ENCODE data around the gene HTRA1.

Gene HTRA1

GRCh38 chr10:122455376-122456079 is 5.8 kb upstream of the HTRA1 start:
- no peak for DNase-seq

GRCh38 chr10:122457934-122458333 is 3.4 kb upstream of the HTRA1 start:
- DNase-seq, result no peak

- DNase-seq, result no peak
Observed at GRCh38 chr10:122458693-122459092, 2.7 kb upstream of the HTRA1 start.

- no peak for DNase-seq
Observed at GRCh38 chr10:122459561-122460273, 1.6 kb upstream of the HTRA1 start.

GRCh38 chr10:122460891-122461293 is 461 bp upstream of the HTRA1 start:
- no peak for DNase-seq

- DNase-seq, result no peak
Observed at GRCh38 chr10:122461729-122462532, 578 bp downstream of the HTRA1 start.

GRCh38 chr10:122462533-122463465 is 1.4 kb downstream of the HTRA1 start:
- DNase-seq, result no peak

GRCh38 chr10:122463466-122464249 is 2.3 kb downstream of the HTRA1 start:
- no peak for DNase-seq

GRCh38 chr10:122464250-122464510 is 2.8 kb downstream of the HTRA1 start:
- no peak for DNase-seq

- DNase-seq, result no peak
Observed at GRCh38 chr10:122464586-122464985, 3.2 kb downstream of the HTRA1 start.

GRCh38 chr10:122465401-122466040 is 4.2 kb downstream of the HTRA1 start:
- no peak for DNase-seq

GRCh38 chr10:122466951-122467381 is 5.6 kb downstream of the HTRA1 start:
- DNase-seq, result no peak

GRCh38 chr10:122467701-122468100 is 6.3 kb downstream of the HTRA1 start:
- no peak for DNase-seq

GRCh38 chr10:122468307-122468925 is 7.1 kb downstream of the HTRA1 start:
- DNase-seq, result no peak

GRCh38 chr10:122468926-122469781 is 7.8 kb downstream of the HTRA1 start:
- DNase-seq, result no peak

GRCh38 chr10:122469848-122470247 is 8.5 kb downstream of the HTRA1 start:
- DNase-seq, result no peak

- DNase-seq, result no peak
Observed at GRCh38 chr10:122471531-122472177, 10.3 kb downstream of the HTRA1 start.

- DNase-seq, result no peak
Observed at GRCh38 chr10:122473116-122473515, 11.8 kb downstream of the HTRA1 start.

GRCh38 chr10:122474131-122474818 is 12.9 kb downstream of the HTRA1 start:
- no peak for DNase-seq

Data from NCI-H1105 (cell line).